OCI-LY1 (cell line): ENCODE data around the gene RBM7.

Source experiments
- CTCF ChIP-seq: fragments of 200-600 bp; sonication (generic), shearing (Covaris generic); IDR thresholded peaks from 2 replicates; pipeline ENCODE4 v1.5.1; 2017; ENCODE audit warnings: mild to moderate bottlenecking, antibody characterized with exemption, low read length, moderate library complexity, mixed read lengths
- EZH2 ChIP-seq: fragments of 200-600 bp; sonication (generic), shearing (Covaris generic); IDR thresholded peaks from 2 replicates; pipeline ENCODE4 v1.8.0; 2017; ENCODE audit warnings: borderline replicate concordance, mixed run types, mild to moderate bottlenecking, antibody characterized with exemption, low read length, moderate library complexity, mixed read lengths

- TF ChIP-seq CTCF (no peak), EZH2 (no peak)
Measured at GRCh38 chr11:114449845-114450244, 49.4 kb downstream of the RBM7 start.
